ENCODE data around the gene ZNF41.

DNA sequence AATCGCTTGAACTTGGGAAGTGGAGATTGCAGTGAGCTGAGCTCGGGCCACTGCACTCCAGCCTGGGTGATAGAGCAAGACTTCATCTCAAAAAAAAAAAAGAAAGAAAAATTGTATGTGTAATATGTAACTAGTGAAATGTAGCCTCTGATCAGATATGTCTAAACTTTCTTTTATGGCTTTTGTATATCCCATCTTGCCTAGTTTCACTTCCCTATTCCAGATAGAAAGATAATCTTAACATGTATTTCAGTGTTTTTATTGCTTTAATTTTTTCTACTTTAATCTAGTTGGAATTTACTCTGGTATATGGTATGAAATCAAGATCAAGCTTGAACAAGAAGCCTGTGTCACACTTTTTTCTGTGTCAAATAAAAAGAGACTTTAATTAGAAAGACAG is 1.9 kb upstream of the ZNF41 start:
- TF ChIP-seq EZH2phosphoT487 (IDR thresholded peaks at IDR 0.05; ENCODE audit: borderline replicate concordance, low read length), result no peak
- TF ChIP-seq, protein P1, sequence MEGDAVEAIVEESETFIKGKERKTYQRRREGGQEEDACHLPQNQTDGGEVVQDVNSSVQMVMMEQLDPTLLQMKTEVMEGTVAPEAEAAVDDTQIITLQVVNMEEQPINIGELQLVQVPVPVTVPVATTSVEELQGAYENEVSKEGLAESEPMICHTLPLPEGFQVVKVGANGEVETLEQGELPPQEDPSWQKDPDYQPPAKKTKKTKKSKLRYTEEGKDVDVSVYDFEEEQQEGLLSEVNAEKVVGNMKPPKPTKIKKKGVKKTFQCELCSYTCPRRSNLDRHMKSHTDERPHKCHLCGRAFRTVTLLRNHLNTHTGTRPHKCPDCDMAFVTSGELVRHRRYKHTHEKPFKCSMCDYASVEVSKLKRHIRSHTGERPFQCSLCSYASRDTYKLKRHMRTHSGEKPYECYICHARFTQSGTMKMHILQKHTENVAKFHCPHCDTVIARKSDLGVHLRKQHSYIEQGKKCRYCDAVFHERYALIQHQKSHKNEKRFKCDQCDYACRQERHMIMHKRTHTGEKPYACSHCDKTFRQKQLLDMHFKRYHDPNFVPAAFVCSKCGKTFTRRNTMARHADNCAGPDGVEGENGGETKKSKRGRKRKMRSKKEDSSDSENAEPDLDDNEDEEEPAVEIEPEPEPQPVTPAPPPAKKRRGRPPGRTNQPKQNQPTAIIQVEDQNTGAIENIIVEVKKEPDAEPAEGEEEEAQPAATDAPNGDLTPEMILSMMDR (IDR thresholded peaks at IDR 0.05; ENCODE audit: low read depth, low read length, poor library complexity, severe bottlenecking), result no peak
